HUES48 (cell line): ENCODE measurements around the gene PGS1.

Experiments used
- H3K27ac ChIP-seq: one replicate; pipeline ENCODE4 v1.7.0; 2013; ENCODE audit warnings: low read depth, low read length, inconsistent platforms
- H3K27me3 ChIP-seq: 2 replicates; pipeline ENCODE4 v1.6.1; 2013; ENCODE audit warnings: mild to moderate bottlenecking, low read length; ENCODE audit not compliant: control insufficient read depth, insufficient read depth
- H3K36me3 ChIP-seq: 2 replicates; pipeline ENCODE4 v1.6.1; 2013; ENCODE audit warnings: low read length; ENCODE audit not compliant: control insufficient read depth, insufficient read depth
- H3K4me1 ChIP-seq: 2 replicates; pipeline ENCODE4 v1.6.1; 2013; ENCODE audit warnings: mild to moderate bottlenecking, low read length; ENCODE audit not compliant: control insufficient read depth, insufficient read depth
- H3K4me3 ChIP-seq: 2 replicates; pipeline ENCODE4 v1.5.1; 2013; ENCODE audit warnings: mild to moderate bottlenecking, low read depth, low read length
- H3K9ac ChIP-seq: 2 replicates; pipeline ENCODE4 v1.6.1; 2013; ENCODE audit warnings: mild to moderate bottlenecking, low read depth, low read length, moderate library complexity
- H3K9me3 ChIP-seq: 2 replicates; pipeline ENCODE4 v1.6.1; 2013; ENCODE audit warnings: low read length; ENCODE audit not compliant: control insufficient read depth, insufficient read depth

PGS1 gene

GRCh38 chr17:78401891-78402290, 23.4 kb downstream of the PGS1 start:
- H3K36me3 ChIP-seq: peaks cover 88% of the 10 kb centered on the region

GRCh38 chr17:78403822-78404221, 25.4 kb downstream of the PGS1 start:
- Histone ChIP-seq H3K9ac (no peak overlapping the region), H3K4me1 (no peaks in the 10 kb centered on the region), H3K36me3 (peaks cover 81% of the 10 kb centered on the region), H3K4me3 (no peak overlapping the region), H3K27me3 (no peaks in the 10 kb centered on the region), H3K9me3 (no peaks in the 10 kb centered on the region), H3K27ac (no peak overlapping the region)

More at GRCh38 chr17:78401891-78402290, 23.4 kb downstream of the PGS1 start:
- H3K9ac ChIP-seq: no peak overlapping the region
- H3K4me3 ChIP-seq: no peak overlapping the region
- H3K4me1 ChIP-seq: no peaks in the 10 kb centered on the region
- no peaks in the 10 kb centered on the region for H3K9me3 ChIP-seq
- no peaks in the 10 kb centered on the region for H3K27me3 ChIP-seq
- H3K27ac ChIP-seq: no peak overlapping the region

- H3K27ac ChIP-seq: no peak overlapping the region
- peaks cover 69% of the 10 kb centered on the region for H3K36me3 ChIP-seq
- H3K27me3 ChIP-seq: no peaks in the 10 kb centered on the region
- no peaks in the 10 kb centered on the region for H3K4me1 ChIP-seq
- H3K9me3 ChIP-seq: no peaks in the 10 kb centered on the region
- H3K4me3 ChIP-seq: no peak overlapping the region
- H3K9ac ChIP-seq: no peak overlapping the region
Observed at GRCh38 chr17:78406396-78406795, 27.9 kb downstream of the PGS1 start.

- Histone ChIP-seq H3K27ac (no peak overlapping the region), H3K27me3 (no peaks in the 10 kb centered on the region), H3K4me1 (no peaks in the 10 kb centered on the region), H3K9me3 (no peaks in the 10 kb centered on the region), H3K36me3 (peaks cover 65% of the 10 kb centered on the region), H3K9ac (no peak overlapping the region), H3K4me3 (no peak overlapping the region)
Observed at GRCh38 chr17:78406920-78407319, 28.5 kb downstream of the PGS1 start.

- Histone ChIP-seq H3K27me3 (no peaks in the 10 kb centered on the region), H3K4me1 (no peaks in the 10 kb centered on the region), H3K9me3 (no peaks in the 10 kb centered on the region), H3K9ac (no peak overlapping the region), H3K27ac (no peak overlapping the region), H3K4me3 (no peak overlapping the region), H3K36me3 (peaks cover 60% of the 10 kb centered on the region)
Observed at GRCh38 chr17:78407387-78408000, 29.0 kb downstream of the PGS1 start.

GRCh38 chr17:78408476-78409050, 30.1 kb downstream of the PGS1 start:
- no peaks in the 10 kb centered on the region for H3K9me3 ChIP-seq
- no peak overlapping the region for H3K9ac ChIP-seq
- H3K4me1 ChIP-seq: no peaks in the 10 kb centered on the region
- H3K27ac ChIP-seq: no peak overlapping the region
- peaks cover 60% of the 10 kb centered on the region for H3K36me3 ChIP-seq
- H3K27me3 ChIP-seq: no peaks in the 10 kb centered on the region
- no peak overlapping the region for H3K4me3 ChIP-seq

GRCh38 chr17:78409191-78409928, 30.9 kb downstream of the PGS1 start:
- H3K9ac ChIP-seq: no peak overlapping the region
- H3K27ac ChIP-seq: no peak overlapping the region
- H3K9me3 ChIP-seq: no peaks in the 10 kb centered on the region
- peaks cover 60% of the 10 kb centered on the region for H3K36me3 ChIP-seq
- no peaks in the 10 kb centered on the region for H3K4me1 ChIP-seq
- H3K4me3 ChIP-seq: no peak overlapping the region
- H3K27me3 ChIP-seq: no peaks in the 10 kb centered on the region

- Histone ChIP-seq H3K27ac (peak overlapping the region; percentile 12), H3K4me1 (no peaks in the 10 kb centered on the region), H3K27me3 (no peaks in the 10 kb centered on the region), H3K9me3 (no peaks in the 10 kb centered on the region), H3K36me3 (peaks cover 65% of the 10 kb centered on the region), H3K4me3 (no peak overlapping the region), H3K9ac (no peak overlapping the region)
Observed at GRCh38 chr17:78411241-78411857, 32.9 kb downstream of the PGS1 start.

GRCh38 chr17:78412403-78412802, 34.0 kb downstream of the PGS1 start:
- H3K9ac ChIP-seq: no peak overlapping the region
- H3K4me1 ChIP-seq: no peaks in the 10 kb centered on the region
- H3K36me3 ChIP-seq: peaks cover 65% of the 10 kb centered on the region
- H3K9me3 ChIP-seq: no peaks in the 10 kb centered on the region
- peak overlapping the region; percentile 14 for H3K27ac ChIP-seq
- H3K4me3 ChIP-seq: no peak overlapping the region
- H3K27me3 ChIP-seq: no peaks in the 10 kb centered on the region

- H3K36me3 ChIP-seq: peaks cover 63% of the 10 kb centered on the region
- no peak overlapping the region for H3K4me3 ChIP-seq
- H3K27me3 ChIP-seq: no peaks in the 10 kb centered on the region
- H3K9ac ChIP-seq: no peak overlapping the region
- H3K4me1 ChIP-seq: no peaks in the 10 kb centered on the region
- H3K9me3 ChIP-seq: no peaks in the 10 kb centered on the region
- H3K27ac ChIP-seq: no peak overlapping the region
Observed at GRCh38 chr17:78414178-78415162, 36.0 kb downstream of the PGS1 start.
